HUES64 (cell line): ENCODE measurements around the gene ARL15.
"Not testable (repeated sequence)": the region's sequence is repeated elsewhere in the genome, so short reads cannot be mapped to it uniquely, and the experiment has no call there.

Experiments
- H3K27ac ChIP-seq: 2 replicates; pipeline ENCODE4 v1.7.0; 2013; ENCODE audit warnings: low read depth, low read length, inconsistent platforms
- H3K27me3 ChIP-seq: 2 replicates; pipeline ENCODE4 v1.6.1; 2013; ENCODE audit warnings: mild to moderate bottlenecking, low read length; ENCODE audit not compliant: insufficient read depth
- H3K36me3 ChIP-seq: 2 replicates; pipeline ENCODE4 v1.6.1; 2013; ENCODE audit warnings: mild to moderate bottlenecking, low read length; ENCODE audit not compliant: insufficient read depth
- H3K4me1 ChIP-seq: 2 replicates; pipeline ENCODE4 v1.6.1; 2013; ENCODE audit warnings: mild to moderate bottlenecking, low read length, moderate library complexity; ENCODE audit not compliant: insufficient read depth
- H3K4me3 ChIP-seq: 2 replicates; pipeline ENCODE4 v1.5.1; 2013; ENCODE audit warnings: mild to moderate bottlenecking, low read length, moderate library complexity
- H3K9ac ChIP-seq: 2 replicates; pipeline ENCODE4 v1.6.1; 2013; ENCODE audit warnings: mild to moderate bottlenecking, low read depth, low read length
- H3K9me3 ChIP-seq: 2 replicates; pipeline ENCODE4 v1.6.1; 2013; ENCODE audit warnings: low read depth, low read length; ENCODE audit not compliant: insufficient read depth
- WGBS: fragments of 150-250, 120-280 bp; methylation state at CpG from one replicate; pipeline ENCODE4 v1.1.7; 2013; ENCODE audit warnings: missing lambda C conversion rate; 5-methylcytosine and 5-hydroxymethylcytosine counted together

The ARL15 gene

GRCh38 chr5:53858700-53859456, 451.5 kb downstream of the ARL15 start:
- WGBS, result 95% methylated on average over 17 of the region's 17 CpGs
- H3K4me1 ChIP-seq, result no peaks in the 10 kb centered on the region

DNA sequence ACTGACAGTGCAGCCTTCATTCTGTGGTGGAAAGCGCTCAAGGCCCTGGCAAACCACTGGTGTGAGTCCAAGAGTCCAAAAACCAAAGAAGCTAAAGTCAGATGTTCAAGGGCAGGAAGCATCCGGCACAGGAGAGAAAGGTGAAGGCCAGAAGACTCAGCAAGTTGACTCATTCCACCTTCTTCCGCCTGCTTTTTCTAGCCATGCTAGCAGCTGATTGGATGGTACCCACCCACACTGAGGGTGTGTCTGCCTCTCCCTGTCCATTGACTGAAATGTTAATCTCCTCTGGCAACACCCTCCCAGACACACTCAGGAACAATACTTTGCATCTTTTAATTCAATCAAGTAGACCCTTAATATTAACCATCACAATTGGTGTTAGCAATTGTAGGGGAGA, 453.9 kb downstream of the ARL15 start:
- WGBS, result 79% methylated on average over 3 of the region's 3 CpGs

More at GRCh38 chr5:53858700-53859456, 451.5 kb downstream of the ARL15 start:
- Histone ChIP-seq H3K27me3 (no peaks in the 10 kb centered on the region), H3K36me3 (peaks cover 4% of the 10 kb centered on the region; the same call in 1 of the 2 replicates), H3K4me3 (no peak overlapping the region), H3K9ac (no peak overlapping the region), H3K27ac (no peak overlapping the region), H3K9me3 (peaks cover 21% of the 10 kb centered on the region)

DNA sequence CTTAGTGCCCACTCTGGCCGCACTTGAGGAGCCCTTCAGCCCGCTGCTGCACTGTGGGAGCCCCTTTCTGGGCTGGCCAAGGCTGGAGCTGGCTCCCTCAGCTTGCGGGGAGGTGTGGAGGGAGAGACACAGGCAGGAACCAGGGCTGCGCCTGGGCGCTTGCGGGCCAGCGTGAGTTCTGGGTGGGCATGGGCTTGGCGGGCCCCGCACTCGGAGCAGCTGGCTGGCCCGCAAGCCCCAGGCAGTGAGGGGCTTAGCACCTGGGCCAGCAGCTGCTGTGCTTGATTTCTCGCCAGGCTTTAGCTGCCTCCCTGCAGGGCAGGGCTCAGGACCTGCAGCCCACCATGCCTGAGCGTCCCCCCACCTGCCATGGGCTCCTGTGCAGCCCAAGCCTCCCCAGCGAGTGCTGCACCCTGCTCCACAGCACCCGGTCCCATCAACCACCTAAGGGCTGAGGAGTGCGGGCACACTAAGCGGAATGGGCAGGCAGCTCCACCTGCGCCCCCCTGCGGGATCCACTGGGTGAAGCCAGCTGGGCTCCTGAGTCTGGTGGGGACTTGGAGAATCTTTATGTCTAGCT, 473.4 kb downstream of the ARL15 start:
- H3K9ac ChIP-seq, H3K27me3 ChIP-seq, H3K27ac ChIP-seq, H3K4me1 ChIP-seq, H3K4me3 ChIP-seq, H3K36me3 ChIP-seq, H3K9me3 ChIP-seq: not testable (repeated sequence)
- 96% methylated on average over 19 of the region's 19 CpGs for whole genome bisulfite sequencing

More for the DNA sequence above, 453.9 kb downstream of the ARL15 start:
- no peaks in the 10 kb centered on the region for H3K27me3 ChIP-seq
- peaks cover 25% of the 10 kb centered on the region for H3K9me3 ChIP-seq
- H3K4me1 ChIP-seq, result no peaks in the 10 kb centered on the region
- no peak overlapping the region for H3K4me3 ChIP-seq
- no peak overlapping the region for H3K9ac ChIP-seq
- no peak overlapping the region for H3K27ac ChIP-seq
- H3K36me3 ChIP-seq, result peaks cover 4% of the 10 kb centered on the region; the same call in 1 of the 2 replicates

GRCh38 chr5:53834500-53834899, 475.9 kb downstream of the ARL15 start:
- H3K27me3 ChIP-seq, result no peaks in the 10 kb centered on the region
- H3K27ac ChIP-seq, result no peak overlapping the region
- 96% methylated on average over 3 of the region's 4 CpGs for WGBS
- H3K9ac ChIP-seq, result no peak overlapping the region
- H3K9me3 ChIP-seq, result peaks cover 11% of the 10 kb centered on the region
- no peak overlapping the region for H3K4me3 ChIP-seq
- no peaks in the 10 kb centered on the region for H3K4me1 ChIP-seq
- H3K36me3 ChIP-seq, result no peaks in the 10 kb centered on the region
